Measurements from ENCODE around the gene ITGBL1.

DNA sequence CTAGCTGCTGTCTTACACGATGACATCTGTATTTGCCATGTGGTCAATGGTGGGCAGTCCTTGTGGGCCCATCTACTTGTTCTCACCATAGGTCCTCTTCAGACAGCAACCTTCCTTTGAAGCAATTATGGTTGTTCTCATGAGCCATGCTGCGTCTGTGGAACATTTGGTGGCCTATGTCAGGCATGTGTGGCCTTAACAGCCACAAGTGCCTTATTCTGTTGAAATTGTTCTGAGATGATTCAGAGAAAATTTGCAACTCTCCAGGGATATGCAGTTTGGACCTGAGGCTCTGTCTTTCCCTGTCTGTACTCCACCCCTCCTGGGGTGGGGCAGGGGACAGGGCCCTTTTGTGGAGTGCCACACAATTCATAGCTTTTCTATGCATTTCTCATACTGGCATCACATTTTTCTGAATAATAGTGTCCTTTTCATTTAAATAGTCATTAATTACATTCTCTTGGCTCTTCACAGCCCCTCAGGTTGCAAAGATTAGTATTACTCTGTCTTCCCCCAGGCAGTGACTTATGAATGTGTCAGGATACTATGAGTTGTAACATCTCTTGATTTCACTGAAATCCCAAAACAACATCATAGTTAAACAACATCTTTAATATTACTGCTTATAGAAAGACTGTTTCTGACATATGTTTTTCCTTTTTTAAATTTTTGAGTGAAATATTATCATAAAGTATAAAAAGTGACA, 102.1 kb downstream of the ITGBL1 start:
- TF ChIP-seq EZH2 (IDR thresholded peaks at IDR 0.05; ENCODE audit: insufficient read depth, poor library complexity, severe bottlenecking) (no peak), EZH2phosphoT487 (IDR thresholded peaks at IDR 0.05; ENCODE audit: insufficient read depth, low read depth) (no peak)
